AG09309 (cell line): Measurements from ENCODE around the gene FBXO44.

Experiments
- DNase-seq: peaks from one replicate; pipeline ENCODE4 v3.0.0-alpha.2; 2010; ENCODE audit warnings: low read depth
- H3K4me3 ChIP-seq: 2 replicates; pipeline ENCODE4 v1.5.1; 2011; ENCODE audit warnings: mild to moderate bottlenecking, low read depth, low read length, moderate library complexity; ENCODE audit not compliant: control insufficient read depth
- CTCF ChIP-seq: IDR thresholded peaks from 2 replicates; pipeline ENCODE4 v1.5.1; 2011; ENCODE audit warnings: mild to moderate bottlenecking, low read depth, low read length, inconsistent platforms; ENCODE audit not compliant: insufficient read depth, control insufficient read depth; ENCODE audit errors: missing control alignments

Gene FBXO44

DNA sequence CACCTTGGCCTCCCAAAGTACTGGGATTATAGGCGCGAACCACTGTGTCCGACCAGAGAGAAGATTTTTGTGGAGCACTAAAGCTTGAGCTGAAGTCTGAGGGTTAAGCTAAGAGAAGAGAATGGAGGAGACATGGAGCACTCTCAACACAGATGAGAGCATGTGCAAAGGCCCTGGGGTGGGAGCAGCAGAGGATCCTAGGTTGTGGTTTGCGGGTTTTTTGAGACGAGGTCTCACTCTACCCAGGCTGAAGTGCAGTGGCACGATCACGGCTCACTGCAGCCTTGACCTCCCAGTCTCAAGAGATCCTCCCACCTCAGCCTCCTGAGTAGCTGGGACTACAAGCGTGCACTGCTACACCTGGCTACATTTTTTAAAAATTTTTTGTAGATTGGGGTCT is 31.0 kb upstream of the FBXO44 start:
- no peak for DNase-seq
- no peak overlapping the region for H3K4me3 ChIP-seq
- TF ChIP-seq CTCF, result no peak

DNA sequence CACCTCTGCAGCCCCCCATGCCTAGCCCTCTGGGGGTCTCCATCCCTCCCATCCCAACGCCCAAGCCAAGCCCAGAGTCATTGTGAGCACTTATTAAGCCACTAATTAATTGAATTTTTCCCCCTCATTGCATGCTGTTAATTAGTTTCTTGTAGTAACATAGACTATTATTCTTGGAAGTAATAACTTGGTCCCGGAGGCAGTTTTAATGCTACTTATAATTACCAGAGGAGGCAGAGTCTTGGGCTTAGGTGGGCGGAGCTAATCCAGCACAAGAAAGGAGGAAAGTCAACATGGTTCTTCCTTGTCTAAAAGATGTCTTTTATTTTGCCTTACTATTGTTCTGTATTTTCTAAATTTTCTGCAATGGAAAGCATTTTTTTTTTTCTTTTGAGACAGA is 28.1 kb upstream of the FBXO44 start:
- DNase-seq, result no peak
- no peak for TF ChIP-seq CTCF
- H3K4me3 ChIP-seq, result no peak overlapping the region

DNA sequence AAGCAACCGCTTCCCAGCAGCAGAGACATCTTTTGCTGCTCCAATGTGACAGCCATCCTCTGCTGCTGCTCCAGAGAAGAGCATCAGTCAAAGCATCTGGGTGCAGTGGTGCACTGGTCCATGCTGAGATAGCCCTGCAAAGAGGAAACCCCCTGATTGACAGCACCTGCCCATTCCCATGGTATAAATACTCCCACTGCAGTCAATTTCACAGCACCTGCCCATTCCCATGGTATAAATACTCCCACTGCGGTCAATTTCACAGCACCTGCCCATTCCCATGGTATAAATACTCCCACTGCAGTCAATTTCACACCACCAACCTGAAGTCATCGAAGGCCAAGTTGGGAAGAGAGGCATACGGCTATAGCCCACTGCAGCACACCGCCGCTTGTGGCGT is 25.9 kb upstream of the FBXO44 start:
- no peak overlapping the region for H3K4me3 ChIP-seq
- DNase-seq, result no peak
- TF ChIP-seq CTCF, result no peak

DNA sequence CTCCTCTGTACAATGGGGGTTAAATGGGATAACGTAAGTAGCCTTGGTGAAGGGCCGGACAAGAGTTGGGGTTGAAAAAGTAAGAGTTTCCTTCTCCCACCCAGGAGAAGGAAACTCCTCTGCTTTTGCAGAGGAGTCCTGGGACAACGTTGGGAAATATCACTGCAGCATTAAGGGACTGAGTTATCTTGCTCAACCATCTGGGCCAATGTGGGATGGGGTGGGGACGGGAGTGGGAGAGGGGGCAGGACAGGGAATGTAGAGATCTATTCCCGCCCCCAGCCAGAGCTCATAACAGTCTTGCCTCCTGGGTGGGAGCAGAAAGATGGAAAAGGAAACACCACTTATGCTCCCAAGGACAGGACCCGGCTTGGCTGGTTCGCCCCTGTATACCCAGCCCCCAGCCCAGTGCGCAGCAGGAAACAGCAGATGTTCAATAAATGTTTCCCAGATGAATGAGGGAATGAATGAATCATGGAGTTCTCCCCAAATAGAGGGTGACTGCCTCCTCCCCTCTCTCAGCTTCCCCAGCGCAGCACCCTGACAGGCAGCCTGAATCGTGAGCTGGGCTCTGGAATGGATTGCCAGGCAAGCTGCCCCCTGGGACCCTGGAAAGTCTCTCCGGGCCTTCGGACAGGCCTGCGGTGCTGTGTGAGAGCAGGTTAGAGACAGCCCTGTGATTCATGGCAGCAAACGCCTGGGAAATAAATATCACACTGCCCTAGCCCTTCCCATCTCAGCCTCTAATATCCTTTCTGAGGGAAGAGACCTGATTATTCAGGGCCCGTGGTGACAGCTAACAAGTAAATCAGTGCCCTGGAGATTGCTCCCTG is 25.3 kb upstream of the FBXO44 start:
- no peak for TF ChIP-seq CTCF
- no peak for DNase-seq

GRCh38 chr1:11634365-11635192 is 20.1 kb upstream of the FBXO44 start:
- TF ChIP-seq CTCF, result no peak
- no peak for DNase-seq
- no peak overlapping the region for H3K4me3 ChIP-seq

More for the DNA sequence above, 25.3 kb upstream of the FBXO44 start:
- H3K4me3 ChIP-seq, result no peak overlapping the region

- TF ChIP-seq CTCF, result no peak
- no peak overlapping the region for H3K4me3 ChIP-seq
- DNase-seq, result no peak
Observed at GRCh38 chr1:11638121-11638520, 16.6 kb upstream of the FBXO44 start.
